Medulla oblongata (tissue), 1 donor: ENCODE results near the gene SLC43A3.
"Not testable (repeated sequence)": the region's sequence is repeated elsewhere in the genome, so short reads cannot be mapped to it uniquely, and the experiment has no call there.

ENCODE experiments used
- DNase-seq: peaks from one replicate; pipeline ENCODE4 v3.0.0-alpha.2; 2015; ENCODE audit errors: extremely low spot score

The SLC43A3 gene

DNA sequence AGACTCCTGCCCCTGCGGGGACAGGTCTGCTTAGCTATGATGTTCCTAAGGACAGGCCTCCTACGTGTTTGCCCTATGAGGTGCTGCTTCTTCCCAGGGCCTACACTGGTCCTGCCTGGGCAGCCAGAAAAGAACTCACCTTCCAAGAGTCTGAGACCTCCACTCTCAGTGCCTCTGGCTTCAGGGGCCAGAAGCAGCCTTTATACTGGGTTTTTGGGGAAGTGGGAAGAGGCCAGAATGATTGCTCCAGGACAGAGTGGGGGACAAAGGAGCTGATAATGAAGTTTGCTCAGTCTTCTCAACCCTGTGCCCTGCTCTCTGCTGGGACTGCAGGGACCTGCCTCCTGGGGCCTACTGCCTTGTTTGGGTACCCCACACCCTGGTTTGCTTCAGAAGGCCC lies 45.9 kb downstream of the SLC43A3 start, which contains the start of gene PRG3:
TSS of gene PRG3 (minus strand) at position 176 of the 400 bp plus-strand sequence. CDS start 442 bp downstream, outside the sequence.
- no peak for DNase-seq

DNA sequence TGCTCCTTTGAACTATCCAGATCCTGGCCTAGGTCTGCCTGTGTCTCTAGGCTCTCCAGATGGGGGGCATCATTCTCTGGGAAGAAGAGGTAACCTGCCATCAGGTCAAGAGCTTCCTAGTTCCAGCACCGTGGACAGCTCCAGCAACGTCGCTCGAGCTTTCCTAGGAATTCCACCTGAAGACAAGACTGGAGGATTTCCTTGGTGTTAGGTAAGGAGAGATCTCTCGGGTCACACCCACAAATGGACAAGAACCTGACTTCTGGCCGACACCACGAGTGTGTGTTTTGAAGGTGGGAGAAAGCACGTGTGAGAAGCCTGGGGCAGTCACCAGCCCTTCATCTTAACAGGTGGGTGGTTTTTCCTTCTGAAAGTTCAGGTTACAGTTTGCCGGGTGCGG lies 47.2 kb downstream of the SLC43A3 start:
- no peak for DNase-seq

DNA sequence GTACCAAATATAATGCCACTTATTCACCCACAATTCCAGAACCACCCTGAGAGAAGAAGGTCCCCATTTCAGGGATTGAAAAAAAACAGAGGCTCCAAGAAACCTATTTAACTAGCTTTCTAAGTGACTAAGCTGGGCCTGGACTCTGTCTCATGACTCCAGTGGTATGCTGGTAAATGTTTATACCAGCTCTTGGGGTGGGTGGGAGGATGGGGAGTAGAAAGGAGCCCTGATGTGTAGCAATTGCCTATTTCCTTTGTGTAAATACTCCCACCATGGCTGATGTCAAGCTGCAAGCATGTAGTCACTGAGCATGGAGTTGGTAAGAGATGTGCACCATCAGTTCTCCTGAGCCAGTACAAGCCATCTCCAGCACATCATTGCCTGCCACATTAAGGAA lies 48.7 kb downstream of the SLC43A3 start:
- DNase-seq = no peak

DNA sequence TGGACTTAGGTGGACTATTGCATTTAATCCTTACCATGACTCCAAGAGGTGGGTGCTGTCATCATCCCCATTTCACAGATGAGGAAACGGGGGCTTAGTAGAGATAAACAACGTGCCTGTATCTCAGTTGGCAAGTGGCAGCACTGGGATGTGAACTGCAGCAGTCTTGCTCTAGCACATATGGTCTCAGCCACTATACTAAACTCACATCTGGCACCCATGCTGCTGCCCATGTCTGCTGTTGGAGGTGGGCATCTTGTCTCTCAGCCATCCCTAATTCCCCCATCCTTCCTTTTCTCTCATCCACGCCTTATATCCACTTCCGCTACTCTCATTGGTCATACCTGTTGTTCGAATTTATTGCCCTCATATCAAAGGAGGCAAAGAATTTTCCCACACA lies 49.8 kb downstream of the SLC43A3 start:
- no peak for DNase-seq

DNA sequence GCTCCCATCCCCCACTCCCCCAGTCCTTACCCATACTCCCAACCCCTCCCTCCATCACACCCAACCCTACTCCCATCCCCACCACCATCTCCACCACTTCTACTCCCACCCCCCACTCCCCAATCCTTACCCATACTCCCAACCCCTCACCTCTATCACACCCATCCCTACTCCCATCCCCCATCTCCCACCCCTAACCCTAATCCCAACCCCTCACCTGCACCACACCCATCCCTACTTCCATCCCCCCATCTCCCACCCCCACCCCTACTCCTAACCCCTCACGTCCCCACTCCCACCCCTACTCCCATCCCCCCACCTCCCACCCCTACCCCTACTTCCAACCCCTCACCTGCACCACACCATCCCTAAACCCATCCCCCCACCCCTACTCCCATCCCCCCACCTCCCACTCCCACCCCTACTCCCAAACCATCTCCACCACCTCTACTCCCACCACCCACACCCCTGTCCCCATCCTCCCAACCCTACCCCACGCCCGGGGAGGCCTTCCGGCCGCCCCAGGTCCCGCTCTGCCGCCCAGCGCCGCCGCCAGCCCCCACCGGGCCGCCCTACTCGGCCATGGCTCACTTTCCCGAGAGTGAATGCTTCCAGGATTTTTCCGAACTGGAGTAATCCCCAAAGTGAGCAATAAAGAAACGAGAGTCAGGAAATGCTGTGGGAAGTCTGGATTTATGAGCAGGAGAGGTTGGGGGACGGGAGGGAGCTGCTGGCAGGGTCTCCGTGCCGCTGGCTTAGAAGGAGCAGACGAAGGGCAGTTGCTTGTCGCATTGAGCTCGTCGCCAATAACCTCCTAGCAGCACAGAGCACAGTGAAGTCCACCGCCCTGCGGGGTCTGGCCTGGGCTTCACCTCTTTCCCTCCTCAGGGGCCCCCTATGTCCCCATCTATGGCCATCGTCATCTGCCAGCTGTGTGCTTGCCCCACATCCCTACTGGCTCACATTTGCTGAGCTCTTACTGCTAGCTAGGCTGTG lies 50.5 kb downstream of the SLC43A3 start:
- no peak for DNase-seq

DNA sequence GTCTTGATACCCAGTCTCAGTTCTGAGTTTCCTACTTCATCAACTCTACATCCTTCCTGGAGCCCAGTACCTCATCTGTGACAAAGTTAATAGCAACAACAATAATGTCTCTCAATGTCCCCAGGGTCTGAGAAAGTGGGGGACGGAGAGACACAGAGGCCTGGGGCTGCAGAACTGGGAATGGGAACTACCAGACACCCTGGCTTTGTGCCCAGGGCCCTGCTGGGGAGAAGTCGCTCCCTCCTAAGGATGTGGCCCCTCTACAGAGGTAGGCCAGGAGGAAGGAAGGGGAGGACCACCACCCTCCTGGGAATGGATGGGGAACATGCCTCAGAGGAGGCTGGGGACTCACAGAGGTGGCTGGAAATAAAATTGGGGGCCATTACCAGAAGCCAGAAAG lies 51.4 kb downstream of the SLC43A3 start:
- no peak for DNase-seq

DNA sequence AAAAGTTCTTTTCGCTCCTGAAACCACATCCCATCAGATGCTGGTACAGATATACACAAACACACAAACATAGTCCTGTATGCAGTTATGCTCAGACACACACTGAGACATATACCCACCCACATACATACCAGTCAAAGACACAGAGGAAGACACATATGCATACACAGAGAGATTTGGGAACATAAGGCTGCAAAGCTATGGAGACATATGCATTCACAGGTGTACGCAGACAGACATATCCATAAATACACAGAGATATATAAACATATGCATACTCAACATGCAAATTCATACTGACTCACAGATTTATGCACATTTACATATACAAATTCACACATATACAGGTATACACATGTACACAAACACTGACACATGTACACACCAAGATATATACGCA lies 52.0 kb downstream of the SLC43A3 start:
- DNase-seq = no peak

DNA sequence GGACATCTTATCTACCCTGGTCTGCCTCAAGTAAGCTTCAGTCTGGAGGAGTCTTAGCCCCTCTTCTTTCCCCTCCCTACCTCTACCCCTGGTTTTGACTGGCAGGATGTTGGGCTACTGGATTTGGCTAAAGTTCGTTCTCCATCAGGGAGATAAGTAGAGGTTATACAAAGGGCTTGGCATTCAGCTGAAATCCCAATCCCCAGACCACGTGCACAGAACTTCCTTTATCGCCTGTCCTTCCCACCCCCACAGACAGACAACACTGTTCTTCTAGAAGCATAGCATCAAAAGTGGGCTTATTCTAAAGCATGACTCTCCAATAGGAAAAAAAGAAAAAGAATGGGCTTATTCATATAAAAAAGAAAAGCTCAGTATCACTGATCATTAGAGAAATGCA lies 53.8 kb downstream of the SLC43A3 start:
- DNase-seq = no peak

DNA sequence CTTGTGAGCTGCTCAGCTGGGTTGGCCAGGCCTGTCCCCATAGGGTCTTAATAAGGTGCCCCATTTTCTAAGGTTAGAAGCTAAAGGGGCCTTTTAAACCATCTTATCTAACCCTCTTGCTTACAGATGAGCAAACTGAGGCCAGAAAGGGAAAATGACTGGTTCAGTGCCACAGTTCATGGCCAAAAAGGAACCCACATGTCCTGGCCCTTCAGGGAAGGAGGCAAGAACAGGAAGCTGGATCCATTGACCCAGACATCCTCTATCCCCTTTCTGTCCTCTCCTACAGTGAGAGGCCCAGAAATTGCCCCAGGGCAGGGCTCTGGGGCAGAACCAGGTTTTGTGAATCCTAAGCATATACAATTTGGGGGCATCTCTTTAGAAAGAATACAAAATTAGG lies 56.0 kb downstream of the SLC43A3 start:
- no peak for DNase-seq

DNA sequence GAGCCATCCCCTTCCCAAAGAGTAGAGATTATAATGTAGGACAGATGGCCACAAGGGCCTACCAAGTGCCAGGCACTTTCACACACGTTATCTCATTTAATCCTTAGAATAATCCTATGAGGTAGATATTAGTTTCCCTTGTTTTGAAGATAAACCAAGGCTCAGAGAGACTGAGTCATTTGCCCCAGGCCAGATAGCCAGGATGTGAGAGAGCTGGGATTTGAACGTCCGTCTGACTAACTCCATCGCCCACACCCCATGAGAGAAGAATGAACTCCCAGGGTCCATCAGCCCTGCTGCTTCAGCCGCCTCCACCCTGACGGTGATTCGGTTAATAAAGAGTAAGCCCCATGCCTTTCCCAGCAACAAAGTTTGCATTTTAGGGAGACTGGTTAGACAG lies 56.7 kb downstream of the SLC43A3 start:
- no peak for DNase-seq

DNA sequence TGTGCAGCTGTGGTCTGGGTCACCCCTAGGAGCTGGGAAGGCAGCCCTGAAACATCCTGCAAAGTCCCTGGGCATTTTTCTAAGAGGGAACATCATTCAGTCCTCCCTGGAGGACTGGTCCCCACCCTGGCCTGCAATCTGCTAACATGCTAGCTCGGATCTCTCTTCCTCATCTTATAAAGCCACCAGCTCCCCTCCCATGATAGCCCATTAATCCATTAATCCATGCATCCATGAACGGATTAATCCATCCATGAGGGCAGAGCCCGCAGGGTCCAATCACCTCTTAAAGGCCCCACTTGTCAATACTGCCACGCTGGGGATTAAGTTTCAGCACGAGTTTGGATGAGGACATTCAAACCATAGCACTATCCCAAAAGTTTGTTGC lies 58.1 kb downstream of the SLC43A3 start:
- no peak for DNase-seq

DNA sequence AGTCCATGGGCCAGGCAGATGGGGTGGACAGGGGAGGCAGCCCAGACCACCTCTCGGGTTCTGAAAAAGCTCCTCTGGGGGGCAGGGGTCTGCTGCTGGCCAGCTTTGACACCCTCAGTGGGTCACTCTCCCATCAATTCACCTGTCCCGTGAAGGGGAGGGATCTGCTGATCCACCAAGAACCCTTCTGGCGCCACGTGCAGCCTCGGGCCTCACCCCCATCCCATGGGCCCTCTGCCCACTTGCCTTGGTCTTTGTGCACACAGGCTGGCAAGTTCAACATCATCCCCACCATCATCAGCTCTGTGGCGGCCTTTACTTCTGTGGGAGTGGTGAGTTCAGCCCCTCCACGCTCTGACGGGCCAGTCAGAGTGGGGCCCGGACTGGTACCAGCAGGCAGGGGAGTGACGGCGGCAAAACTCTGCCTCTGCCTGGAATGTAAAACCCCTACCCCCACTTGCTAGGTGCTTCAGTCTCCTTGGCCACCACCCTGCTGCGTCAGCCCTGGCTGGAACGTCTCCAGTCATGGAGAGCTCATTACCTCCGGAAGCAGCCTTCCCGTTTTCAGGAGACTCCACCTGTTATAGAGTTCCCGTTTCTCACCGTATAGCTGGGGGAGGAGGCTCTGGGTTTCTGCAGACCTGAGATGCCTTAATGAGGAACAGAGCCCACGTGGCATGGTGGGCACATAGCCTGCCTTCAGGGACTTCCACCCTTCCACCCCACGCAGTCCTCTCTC lies 58.6 kb downstream of the SLC43A3 start:
- no peak for DNase-seq

DNA sequence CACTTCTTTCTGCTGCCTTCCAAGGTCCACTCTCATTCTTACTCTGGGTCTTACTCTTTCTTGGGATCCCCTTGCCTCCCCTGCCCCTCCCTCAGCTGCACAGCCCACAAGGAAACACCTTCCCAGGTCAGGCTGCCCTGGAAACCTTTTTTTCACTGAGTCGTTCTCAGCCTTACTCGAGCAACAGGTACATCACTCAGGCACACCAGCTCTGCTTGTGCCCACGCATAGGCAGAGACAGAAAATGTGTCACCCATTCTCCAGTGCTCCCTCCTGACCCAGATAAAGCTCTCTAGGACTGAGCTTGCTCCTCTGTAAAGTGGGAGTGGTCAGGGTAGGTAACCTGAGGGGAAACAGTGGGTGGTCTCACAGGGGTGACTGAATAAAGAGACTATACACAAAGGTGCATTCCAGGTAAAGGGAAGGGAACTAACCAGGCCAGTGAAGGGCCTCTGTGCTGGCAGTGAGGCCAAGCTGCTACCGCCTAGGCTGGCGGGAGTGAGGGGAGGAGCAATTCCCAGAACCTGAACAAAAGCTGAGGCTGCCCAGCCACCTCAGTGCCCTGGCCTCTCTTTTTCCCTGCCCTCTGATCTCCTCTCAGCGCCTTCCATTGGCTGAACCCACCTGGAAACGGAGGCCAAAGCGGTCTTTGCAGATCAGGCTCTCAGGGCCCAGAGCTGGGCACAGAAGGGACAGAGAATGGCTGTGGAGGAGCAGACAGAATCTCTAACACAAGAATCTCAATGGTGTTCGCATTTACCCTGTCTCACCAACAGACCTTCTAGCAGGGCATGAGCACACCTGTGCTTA lies 61.9 kb downstream of the SLC43A3 start:
- DNase-seq = no peak

DNA sequence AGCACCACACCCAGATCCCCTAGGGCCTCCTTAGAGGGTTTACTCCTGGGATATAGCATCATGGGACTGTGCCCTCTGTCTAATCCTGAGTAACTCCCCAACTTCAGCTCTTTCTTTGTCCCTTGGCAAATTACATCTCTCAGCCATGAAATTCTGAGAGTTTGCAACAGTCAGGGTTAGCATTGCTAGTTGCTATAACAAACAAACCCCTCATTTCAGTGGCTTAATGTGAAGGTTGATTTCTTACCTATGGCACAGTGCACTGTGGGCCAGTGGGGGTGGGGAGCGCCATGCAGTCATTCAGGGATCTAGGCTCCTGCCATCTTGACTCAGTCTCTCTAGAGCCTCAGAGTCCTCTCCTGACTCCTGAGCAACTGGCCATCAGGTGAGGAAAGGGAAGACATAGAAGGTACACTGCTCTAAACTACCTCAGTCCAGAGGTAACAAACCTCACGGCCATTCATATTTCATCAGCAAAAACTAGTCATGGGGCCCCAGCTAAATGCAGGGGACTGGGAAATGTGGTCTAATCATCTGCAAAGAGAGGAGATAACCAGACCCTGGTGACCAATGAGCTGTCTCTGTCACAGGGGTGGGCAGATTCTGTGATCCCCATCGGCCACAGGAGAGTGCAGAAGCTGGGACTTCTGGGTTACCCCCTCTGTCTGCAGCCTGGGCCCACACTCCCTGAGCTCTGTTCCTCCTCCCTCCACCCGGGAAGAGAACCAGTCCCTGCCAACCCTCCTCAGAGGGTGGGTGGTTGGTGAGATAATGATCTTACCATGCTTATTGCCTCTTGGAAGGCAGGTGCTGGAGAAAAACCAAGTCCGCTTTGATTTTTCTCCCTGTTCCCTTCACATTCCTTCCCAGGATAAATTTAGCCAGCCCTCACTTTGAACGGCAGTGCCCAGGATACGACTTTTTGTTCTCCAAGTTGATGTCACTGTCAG lies 63.5 kb downstream of the SLC43A3 start:
- no peak for DNase-seq

DNA sequence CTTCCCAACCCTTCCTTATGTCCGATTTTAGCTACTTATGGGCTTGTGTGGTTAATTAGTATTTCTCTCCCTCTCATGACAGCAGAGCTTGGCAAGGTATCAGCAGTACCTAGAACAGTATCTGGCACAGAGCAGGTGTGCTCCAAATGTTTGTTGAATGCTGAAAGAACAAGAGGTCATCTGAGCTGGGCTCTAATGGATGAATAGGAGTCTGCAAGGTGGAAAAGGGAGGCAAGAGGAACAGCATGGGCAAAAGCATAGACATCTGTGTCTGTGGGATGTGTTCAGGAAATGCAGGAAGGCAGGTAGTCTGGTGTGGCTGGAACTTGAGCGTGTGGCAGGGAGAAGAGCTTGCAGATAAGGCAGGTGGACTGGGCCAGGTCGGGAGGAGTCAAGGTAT lies 65.0 kb downstream of the SLC43A3 start:
- DNase-seq = no peak

DNA sequence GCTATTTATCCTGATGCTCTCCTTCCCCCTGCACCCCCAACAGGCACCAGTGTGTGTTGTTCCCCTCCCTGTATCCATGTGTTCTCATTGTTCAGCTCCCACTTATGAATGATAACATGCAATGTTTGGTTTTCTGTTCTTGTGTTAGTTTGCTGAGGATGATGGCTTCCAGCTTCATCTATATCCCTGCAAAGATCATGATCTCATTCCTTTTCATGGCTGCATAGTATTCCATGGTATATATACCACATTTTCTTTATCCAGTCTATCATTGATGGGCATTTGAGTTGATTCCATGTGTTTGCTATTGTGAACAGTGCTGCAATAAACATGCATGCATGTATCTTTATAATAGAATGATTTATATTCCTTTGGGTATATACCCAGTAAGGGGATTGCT lies 65.5 kb downstream of the SLC43A3 start:
- not testable (repeated sequence) for DNase-seq

DNA sequence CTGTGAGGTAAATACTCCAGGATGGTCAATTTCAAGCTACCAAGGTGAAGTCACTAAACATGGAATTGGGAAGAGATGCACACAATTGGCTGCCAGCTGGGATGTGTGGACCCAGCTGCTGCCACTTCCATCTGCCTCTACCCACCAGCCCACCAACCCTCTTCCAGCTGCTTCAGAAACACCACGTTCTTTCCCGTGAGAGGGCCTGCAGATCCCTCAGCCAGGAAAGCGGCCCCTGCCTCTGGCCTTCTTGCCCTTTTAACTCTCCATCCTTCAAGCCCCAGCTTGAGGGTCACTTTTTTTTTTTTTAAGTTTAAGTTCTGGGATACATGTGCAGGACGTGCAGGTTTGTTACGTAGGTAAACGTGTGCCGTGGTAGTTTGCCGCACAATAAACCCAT lies 65.9 kb downstream of the SLC43A3 start:
- no peak for DNase-seq

DNA sequence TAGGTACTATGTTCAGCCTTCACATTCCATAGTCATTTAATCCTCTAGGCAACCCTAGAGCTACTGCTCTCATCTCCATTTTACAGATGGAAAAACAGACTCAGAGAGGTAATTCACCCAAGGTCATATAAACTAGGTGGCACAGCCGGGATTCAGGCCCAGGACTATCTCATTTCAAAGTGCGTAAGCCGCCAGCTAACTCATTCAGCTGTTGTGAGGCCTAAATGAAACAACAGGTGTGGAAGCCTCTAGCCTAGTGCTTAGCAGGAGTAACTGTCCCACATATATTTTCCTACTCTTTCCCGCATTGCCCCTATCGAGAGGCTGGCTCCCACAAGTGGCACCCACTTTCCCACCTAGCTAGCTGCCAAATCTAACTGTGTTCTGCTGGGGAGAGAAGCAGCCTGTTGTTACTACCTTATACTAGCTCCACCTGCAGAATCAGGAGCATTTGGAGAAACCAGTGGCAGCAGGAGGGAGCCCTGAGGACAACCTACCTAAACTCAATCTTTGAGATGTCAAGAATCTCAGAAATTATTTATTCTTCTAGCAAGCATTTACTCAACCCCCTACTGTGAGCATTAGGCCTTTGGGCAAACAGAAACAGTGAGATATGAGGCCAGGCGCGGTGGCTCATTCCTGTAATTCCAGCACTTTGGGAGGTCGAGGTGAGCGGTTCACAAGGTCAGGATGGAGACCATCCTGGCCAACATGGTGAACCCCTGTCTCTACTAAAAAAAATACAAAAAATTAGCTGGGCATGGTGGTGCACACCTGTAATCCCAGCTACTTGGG lies 66.8 kb downstream of the SLC43A3 start:
- DNase-seq = no peak

DNA sequence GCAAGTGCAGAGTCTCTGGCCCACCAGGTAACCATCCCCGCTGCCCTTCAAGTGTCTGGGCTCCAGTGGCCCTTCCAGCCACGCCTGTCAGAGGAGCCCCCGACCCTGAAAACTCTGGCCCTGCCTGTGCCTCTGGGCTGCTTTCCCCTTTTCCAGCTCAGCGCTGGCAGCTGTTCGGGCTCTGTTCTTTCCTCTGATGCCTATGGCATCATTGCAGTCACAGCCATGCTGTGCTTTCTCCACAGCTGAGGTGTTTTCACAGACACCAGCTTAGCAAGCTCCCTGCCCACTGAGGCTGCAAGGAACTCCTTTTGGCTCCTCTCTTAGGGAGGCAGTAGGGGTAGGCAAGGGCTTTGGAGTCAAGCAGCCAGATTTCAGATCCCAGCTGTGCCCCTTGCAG lies 67.5 kb downstream of the SLC43A3 start:
- no peak for DNase-seq

DNA sequence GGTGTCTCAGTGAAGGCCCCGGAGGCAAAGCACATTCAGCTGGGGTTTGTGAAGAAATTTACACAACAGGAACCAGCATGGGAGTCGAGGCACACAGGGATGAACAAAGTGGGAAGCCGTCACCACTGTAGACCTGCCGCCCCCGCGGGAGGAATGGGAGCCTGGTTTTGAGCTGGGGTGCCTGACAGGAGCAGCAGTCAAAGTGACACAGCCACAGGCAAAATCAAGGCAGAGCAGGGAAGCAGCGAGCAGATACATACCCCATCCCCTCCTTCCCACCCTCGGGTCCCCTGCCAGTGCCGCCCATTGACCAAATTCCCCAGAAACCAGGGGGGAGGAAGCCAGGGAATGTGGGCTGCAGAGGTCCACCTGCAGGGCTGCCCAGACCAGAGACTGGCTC lies 67.9 kb downstream of the SLC43A3 start:
- no peak for DNase-seq
